Common myeloid progenitor, CD34-positive (primary cell): Measurements from ENCODE around the gene REXO5.
A peak's percentile ranks its signal among the peaks of the same experiment; 100 is the strongest.
"Not testable (repeated sequence)": the region's sequence is repeated elsewhere in the genome, so short reads cannot be mapped to it uniquely, and the experiment has no call there.

Experiments
- CTCF ChIA-PET: fragments of 350-600 bp; sonication (Branson Sonifier 250); formaldehyde crosslinking; loops from one replicate; lab custom pipeline; 2021; ENCODE audit warnings: antibody characterized with exemption; lab: Charles Lee
- POLR2A ChIA-PET: fragments of 350-600 bp; sonication (Branson Sonifier 250); formaldehyde crosslinking; loops from one replicate; lab custom pipeline; 2021; ENCODE audit warnings: antibody characterized with exemption; lab: Charles Lee
- DNase-seq, 3 donors: peaks; one replicate each; pipeline versions ENCODE4 v3.0.0 to v3.0.0-alpha.2; 2013
- H3K27ac ChIP-seq, 2 experiments: 1 replicate in 1 of 2; 2 replicates in 1 of 2; pipeline ENCODE4 v1.7.0; 2013; ENCODE audit warnings: inconsistent platforms in 2 of 2, low read length in 2 of 2, mild to moderate bottlenecking in 2 of 2, low read depth in 1 of 2, moderate library complexity in 1 of 2; ENCODE audit not compliant: severe bottlenecking in 2 of 2, insufficient read depth in 1 of 2, poor library complexity in 1 of 2
- H3K27me3 ChIP-seq, 5 experiments: replicated peaks in 2 of 5; 1 replicate in 3 of 5; 2 replicates in 2 of 5; pipeline versions ENCODE4 v1.6.1 to v1.7.0; 2013; ENCODE audit warnings: low read length in 4 of 5, mild to moderate bottlenecking in 2 of 5, moderate library complexity in 2 of 5, inconsistent platforms in 1 of 5; ENCODE audit not compliant: insufficient read depth in 5 of 5, control insufficient read depth in 4 of 5
- H3K36me3 ChIP-seq, 4 experiments: 1 replicate in 2 of 4; 2 replicates in 2 of 4; pipeline versions ENCODE4 v1.6.1 to v1.7.0; 2013; ENCODE audit warnings: low read length in 3 of 4, control low read depth in 1 of 4, mild to moderate bottlenecking in 1 of 4; ENCODE audit not compliant: control insufficient read depth in 4 of 4, insufficient read depth in 4 of 4
- H3K4me1 ChIP-seq, 4 experiments: 1 replicate in 3 of 4; 2 replicates in 1 of 4; pipeline versions ENCODE4 v1.6.1 to v1.7.1; 2013; ENCODE audit warnings: low read length in 3 of 4, mild to moderate bottlenecking in 3 of 4, control low read depth in 1 of 4, inconsistent platforms in 1 of 4, moderate library complexity in 1 of 4; ENCODE audit not compliant: control insufficient read depth in 4 of 4, insufficient read depth in 4 of 4; ENCODE audit errors: control extremely low read depth in 1 of 4
- H3K4me3 ChIP-seq, 7 experiments: 1 replicate in 4 of 7; 2 replicates in 3 of 7; pipeline versions ENCODE4 v1.5.1 to v1.7.0; 2013; ENCODE audit warnings: mild to moderate bottlenecking in 7 of 7, low read length in 6 of 7, moderate library complexity in 6 of 7, inconsistent platforms in 2 of 7, low read depth in 2 of 7, control low read depth in 1 of 7; ENCODE audit not compliant: insufficient read depth in 4 of 7, control insufficient read depth in 1 of 7; ENCODE audit errors: extremely low read depth in 1 of 7
- H3K9me3 ChIP-seq, 5 experiments: 1 replicate in 4 of 5; 2 replicates in 1 of 5; pipeline versions ENCODE4 v1.6.1 to v1.7.1; 2013; ENCODE audit warnings: low read length in 4 of 5, mild to moderate bottlenecking in 2 of 5, inconsistent platforms in 1 of 5, low read depth in 1 of 5, moderate library complexity in 1 of 5; ENCODE audit not compliant: control insufficient read depth in 4 of 5, insufficient read depth in 2 of 5; ENCODE audit errors: control extremely low read depth in 1 of 5
- WGBS: methylation state at CpG from one replicate; pipeline ENCODE4 v1.1.5; 2013; ENCODE audit not compliant: insufficient coverage; 5-methylcytosine and 5-hydroxymethylcytosine counted together

Gene REXO5

GRCh38 chr16:20860995-20861394 lies 54.7 kb downstream of the REXO5 start:
- DNase-seq, POLR2A ChIA-PET, H3K27me3 ChIP-seq, H3K27ac ChIP-seq, CTCF ChIA-PET, H3K9me3 ChIP-seq, H3K4me3 ChIP-seq: not testable (repeated sequence)
- WGBS: 100% methylated on average over 2 of the region's 4 CpGs
- peaks cover 3 to 48% (median 30%) of the 10 kb centered on the region in 4 experiments for H3K36me3 ChIP-seq
- peaks cover 0 to 12% (median 2%) of the 10 kb centered on the region in 4 experiments for H3K4me1 ChIP-seq

DNA sequence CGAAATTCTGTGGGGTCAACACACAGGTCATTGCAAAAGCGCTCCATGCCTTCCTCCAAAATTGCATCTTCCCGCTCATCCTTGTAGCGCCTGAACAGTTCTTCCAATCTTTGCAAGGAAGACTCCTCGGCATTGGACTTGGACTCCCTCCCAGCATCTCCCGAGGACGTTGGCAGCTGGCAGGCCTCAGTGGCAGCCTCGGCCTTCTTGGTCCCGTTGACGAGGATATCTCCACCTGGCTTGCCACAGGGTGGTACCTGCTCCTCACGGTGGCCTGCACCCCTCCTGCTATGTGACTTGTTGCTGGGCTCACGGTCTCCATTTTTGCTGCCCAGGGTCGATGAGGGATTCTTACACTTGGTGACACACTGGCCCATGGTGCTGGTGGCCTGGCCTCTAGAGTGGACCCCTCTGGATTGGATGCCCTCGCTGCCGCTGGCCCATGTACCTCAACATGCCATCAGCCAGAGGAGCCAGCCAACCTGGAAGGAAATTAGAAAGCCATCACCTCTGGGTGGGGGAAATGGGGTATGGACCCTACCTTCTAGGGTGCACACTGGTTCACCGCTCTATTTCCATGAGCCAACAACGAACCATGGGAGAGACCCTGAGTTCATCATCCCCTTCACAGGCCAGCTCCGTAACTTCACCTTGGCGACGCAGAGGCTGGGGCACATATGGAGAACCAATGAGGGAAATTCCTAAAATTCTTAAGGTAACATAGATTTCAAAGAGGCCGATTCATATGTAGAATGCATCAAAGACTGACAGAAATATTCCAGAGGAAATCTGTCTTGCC lies 56.0 kb downstream of the REXO5 start:
- H3K4me3 ChIP-seq: no peak overlapping the region
- POLR2A ChIA-PET: interaction anchor here (0.8 kb wide), 1 partner anchor 72 kb away, joined by 3 read pairs; no protein-coding TSS in a partner anchor
- WGBS: over 99% methylated on average over 19 of the region's 21 CpGs
- peaks cover 3 to 43% (median 28%) of the 10 kb centered on the region in 4 experiments for H3K36me3 ChIP-seq
- H3K27ac ChIP-seq: no peak overlapping the region
- H3K9me3 ChIP-seq: no peaks in the 10 kb centered on the region
- H3K4me1 ChIP-seq: peaks cover 0 to 25% (median 6%) of the 10 kb centered on the region in 4 experiments
- no peaks in the 10 kb centered on the region for H3K27me3 ChIP-seq
- CTCF ChIA-PET: interaction anchor here (0.7 to 1.1 kb wide), 2 partner anchors 12 to 15 kb away, joined by 3 read pairs; no protein-coding TSS in a partner anchor
- DNase-seq: no peak

GRCh38 chr16:20864376-20864775 lies 58.0 kb downstream of the REXO5 start:
- Histone ChIP-seq H3K4me1 (peaks cover 0 to 30% (median 6%) of the 10 kb centered on the region in 4 experiments), H3K36me3 (peaks cover 3 to 38% (median 28%) of the 10 kb centered on the region in 4 experiments)
- 100% methylated on average over 2 of the region's 6 CpGs for WGBS
- H3K4me3 ChIP-seq, H3K27me3 ChIP-seq, H3K27ac ChIP-seq, H3K9me3 ChIP-seq: not testable (repeated sequence)
- ChIA-PET POLR2A (interaction anchor here (1.1 kb wide), 1 partner anchor 19 kb away, joined by 3 read pairs; no protein-coding TSS in a partner anchor), CTCF (interaction anchor here (1.2 to 3.5 kb wide), 3 partner anchors 10 to 45 kb away, joined by 3 to 13 read pairs (median 10); no protein-coding TSS in a partner anchor)
- peak in 2 of 3 donors; percentile 41 to 53 for DNase-seq

- H3K36me3 ChIP-seq: peaks cover 3 to 28% (median 21%) of the 10 kb centered on the region in 4 experiments
- WGBS: 93% methylated on average over 5 of the region's 6 CpGs
- H3K27ac ChIP-seq: no peak overlapping the region
- no peaks in the 10 kb centered on the region for H3K27me3 ChIP-seq
- no peak overlapping the region for H3K4me3 ChIP-seq
- H3K4me1 ChIP-seq: peaks cover 0 to 40% (median 15%) of the 10 kb centered on the region in 4 experiments
- no peak for DNase-seq
- no peaks in the 10 kb centered on the region for H3K9me3 ChIP-seq
- CTCF ChIA-PET: interaction anchor here (0.5 to 3.5 kb wide), 8 partner anchors 9 to 1234 kb away, joined by 3 to 13 read pairs (median 4); no protein-coding TSS in a partner anchor
- POLR2A ChIA-PET: no interaction called here
Measured at GRCh38 chr16:20865420-20866131, 59.2 kb downstream of the REXO5 start.

DNA sequence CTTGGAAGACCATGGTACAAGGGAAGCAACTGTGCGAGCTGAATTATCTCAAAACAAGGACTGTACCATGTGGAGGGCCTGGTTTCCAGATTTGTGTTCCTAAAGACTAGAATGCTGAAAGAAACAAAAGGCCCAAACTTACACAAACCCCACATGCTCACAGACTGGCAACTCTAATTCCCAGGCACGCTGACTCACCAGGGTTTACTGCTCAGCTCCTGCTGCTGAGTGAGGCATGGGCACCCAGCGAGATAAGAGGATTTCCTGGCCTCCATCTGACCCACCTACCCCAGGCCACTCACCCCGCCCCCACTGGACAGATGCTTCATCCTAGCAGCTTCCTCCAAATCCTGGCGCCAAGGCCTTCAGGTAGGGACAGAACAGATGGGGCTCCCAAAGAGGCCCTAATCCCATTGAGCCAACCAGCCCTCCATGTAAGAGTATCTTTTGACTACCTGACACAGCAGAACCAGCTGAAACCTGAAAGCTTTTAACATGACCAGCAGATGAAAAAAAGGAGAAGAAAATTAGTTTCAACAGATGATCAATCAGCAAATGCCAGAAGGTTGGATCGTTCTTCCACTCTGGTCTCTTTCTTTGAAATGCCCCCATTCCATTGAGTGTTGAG lies 59.9 kb downstream of the REXO5 start:
- H3K36me3 ChIP-seq: peaks cover 3 to 23% (median 15%) of the 10 kb centered on the region in 4 experiments
- H3K27ac ChIP-seq: no peak overlapping the region
- no peaks in the 10 kb centered on the region for H3K27me3 ChIP-seq
- POLR2A ChIA-PET: no interaction called here
- CTCF ChIA-PET: interaction anchor here (0.8 to 3.5 kb wide), 7 partner anchors 9 to 66 kb away, joined by 3 to 13 read pairs (median 5); no protein-coding TSS in a partner anchor
- no peak overlapping the region for H3K4me3 ChIP-seq
- no peaks in the 10 kb centered on the region for H3K9me3 ChIP-seq
- peaks cover 0 to 47% (median 19%) of the 10 kb centered on the region in 4 experiments for H3K4me1 ChIP-seq
- 82% methylated on average over 3 of the region's 6 CpGs for WGBS
- DNase-seq: peak in 2 of 3 donors; percentile 41 to 55

DNA sequence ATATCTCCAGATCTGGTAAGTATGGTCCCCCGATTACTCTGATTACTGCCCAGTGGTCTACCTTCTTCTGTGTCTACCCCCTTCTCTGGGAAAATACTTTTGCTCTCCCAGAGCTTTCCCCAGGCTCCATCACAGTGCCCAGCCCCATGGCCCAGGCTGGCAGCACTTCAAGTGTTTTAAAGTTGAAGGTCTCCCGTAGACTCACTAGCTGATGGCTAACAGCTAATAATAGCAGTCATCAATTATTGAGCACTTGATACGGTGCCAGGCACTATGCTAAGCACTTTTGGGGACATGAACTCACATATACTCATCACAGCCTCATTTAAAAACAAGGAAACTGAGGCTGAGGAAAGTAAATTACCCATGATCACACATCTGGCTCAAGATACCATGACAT lies 60.5 kb downstream of the REXO5 start:
- no peaks in the 10 kb centered on the region for H3K9me3 ChIP-seq
- no peak overlapping the region for H3K4me3 ChIP-seq
- H3K4me1 ChIP-seq: peaks cover 0 to 53% (median 22%) of the 10 kb centered on the region in 4 experiments
- ChIA-PET CTCF (interaction anchor here (1.3 to 3.5 kb wide), 7 partner anchors 8 to 21 kb away, joined by 4 to 14 read pairs (median 7); no protein-coding TSS in a partner anchor), POLR2A (no interaction called here)
- 100% methylated on average over 2 of the region's 3 CpGs for WGBS
- H3K36me3 ChIP-seq: peaks cover 3 to 18% (median 10%) of the 10 kb centered on the region in 4 experiments
- no peak overlapping the region for H3K27ac ChIP-seq
- DNase-seq: no peak
- H3K27me3 ChIP-seq: no peaks in the 10 kb centered on the region
